GM19043 (cell line): ENCODE results near the gene BPHL.
"Not testable (repeated sequence)": the region's sequence is repeated elsewhere in the genome, so short reads cannot be mapped to it uniquely, and the experiment has no call there.

Experiments used
- ATAC-seq: cut with Tn5 transposase; IDR thresholded peaks from one replicate; pipeline ENCODE4 v1.9.1; 2021; ENCODE audit warnings: low read depth; ENCODE audit not compliant: unreplicated experiment

BPHL gene

DNA sequence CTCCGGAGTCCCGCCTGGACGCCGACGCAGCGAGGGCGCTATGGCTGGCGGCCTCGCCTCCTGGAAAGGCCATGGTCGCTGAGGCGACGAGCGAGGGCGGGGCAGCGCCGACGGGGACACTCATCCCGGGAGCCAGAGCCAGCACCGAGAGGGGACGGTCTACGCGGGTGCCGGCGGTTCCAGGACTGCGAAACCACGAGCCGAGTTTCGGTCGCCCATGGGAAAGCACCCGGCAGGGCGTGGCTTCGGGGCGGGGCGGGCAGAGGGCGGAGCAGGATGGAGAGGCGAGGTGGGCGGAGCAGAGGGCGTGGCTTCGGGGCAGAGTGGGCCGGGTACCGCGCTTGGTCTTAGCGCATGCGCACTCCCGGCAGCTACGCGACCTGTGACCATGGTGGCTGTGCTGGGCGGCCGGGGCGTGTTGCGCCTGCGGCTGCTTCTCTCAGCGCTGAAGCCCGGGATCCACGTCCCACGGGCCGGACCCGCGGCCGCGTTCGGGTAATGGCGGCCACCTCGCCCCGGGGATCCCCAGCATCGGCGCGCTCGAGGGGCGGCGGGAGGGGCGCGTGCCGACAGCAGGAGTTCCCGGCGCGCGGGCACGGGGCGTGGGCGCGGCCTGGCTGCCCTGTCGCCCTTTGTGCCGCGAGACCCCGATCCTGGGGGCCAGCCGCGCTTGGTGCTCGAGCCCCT is at the start of gene BPHL:
Gene BPHL, plus strand, starts transcription at position 359 of the 687 bp plus-strand sequence. Its CDS starts 30 bp downstream, at position 389.
- ATAC-seq = peak; percentile 84

DNA sequence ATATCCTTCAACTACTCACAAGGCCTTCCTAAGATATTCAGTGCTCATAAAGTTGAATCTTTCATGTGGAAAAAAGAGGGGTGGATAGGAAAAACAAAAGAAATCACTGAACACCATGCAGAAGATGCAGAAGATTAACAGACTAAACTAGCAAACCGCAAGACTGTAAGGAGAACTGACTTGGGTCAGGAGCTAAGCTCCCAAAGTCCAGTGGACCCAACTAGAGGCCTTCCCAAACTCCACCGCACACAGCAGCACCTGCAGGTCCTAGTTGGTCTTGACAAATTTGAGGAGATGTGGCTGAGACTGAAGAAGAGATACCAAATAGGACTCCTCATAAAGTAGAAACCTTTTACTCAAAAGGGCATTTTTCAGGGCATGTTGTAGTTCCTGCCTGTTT is 46.9 kb upstream of the BPHL start:
- ATAC-seq = no peak

- no peak for ATAC-seq
Measured at GRCh38 chr6:3072798-3073197, 45.7 kb upstream of the BPHL start.

DNA sequence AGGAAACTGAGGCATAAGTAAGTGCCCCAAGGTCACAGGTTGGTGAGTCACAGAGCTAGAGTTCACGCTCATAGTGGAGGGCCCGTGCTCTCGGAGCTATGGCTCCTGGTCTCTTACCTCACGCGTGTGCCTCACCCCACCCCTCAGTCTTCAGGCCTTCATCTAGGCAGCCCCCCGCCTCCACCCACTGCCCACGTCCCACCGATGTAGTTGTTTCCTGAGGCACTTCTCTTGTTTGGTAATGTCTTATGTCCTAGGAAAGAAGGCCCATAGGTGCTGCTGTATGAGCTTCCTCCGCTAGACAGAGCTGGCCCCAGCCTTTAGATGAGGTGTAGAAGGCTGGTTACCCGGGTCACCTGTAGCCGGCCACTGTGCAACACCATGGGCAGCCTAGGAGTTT is 45.1 kb upstream of the BPHL start:
- ATAC-seq = no peak

DNA sequence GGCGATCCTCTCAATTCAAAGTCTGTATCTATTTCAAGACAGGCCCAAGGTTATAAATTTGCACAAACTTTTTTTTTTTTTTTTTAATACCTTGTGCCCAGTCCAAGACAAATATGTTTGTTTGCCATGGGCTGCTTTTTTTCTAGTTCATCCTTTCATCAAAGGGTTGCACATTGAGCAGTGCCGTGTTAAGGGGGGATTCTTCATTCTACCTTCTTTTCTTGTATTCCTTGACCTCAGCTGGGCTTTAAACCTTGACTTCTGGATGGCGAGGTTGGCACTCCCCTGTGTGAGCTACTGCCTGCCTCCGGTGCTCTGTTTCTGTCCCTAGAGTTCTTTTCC is 42.8 kb upstream of the BPHL start:
- ATAC-seq = no peak

DNA sequence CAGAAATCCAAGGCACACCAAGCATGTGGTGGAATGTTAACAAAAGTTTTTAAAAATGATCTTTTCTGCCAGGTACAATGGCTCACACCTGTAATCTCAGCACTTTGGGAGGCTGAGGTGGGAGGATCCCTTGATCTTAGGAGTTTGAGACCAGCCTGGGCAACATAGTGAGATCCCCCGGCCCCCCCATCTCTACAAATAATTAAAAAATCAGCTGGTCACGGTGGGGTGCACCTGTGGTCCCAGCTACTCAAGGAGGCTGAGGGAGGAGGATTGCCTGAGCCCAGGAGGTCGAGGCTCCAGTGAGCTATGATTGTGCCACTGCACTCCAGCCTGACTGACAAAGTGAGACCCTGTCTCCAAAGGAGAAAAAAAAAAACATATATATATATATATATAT is 42.2 kb upstream of the BPHL start:
- ATAC-seq = no peak

DNA sequence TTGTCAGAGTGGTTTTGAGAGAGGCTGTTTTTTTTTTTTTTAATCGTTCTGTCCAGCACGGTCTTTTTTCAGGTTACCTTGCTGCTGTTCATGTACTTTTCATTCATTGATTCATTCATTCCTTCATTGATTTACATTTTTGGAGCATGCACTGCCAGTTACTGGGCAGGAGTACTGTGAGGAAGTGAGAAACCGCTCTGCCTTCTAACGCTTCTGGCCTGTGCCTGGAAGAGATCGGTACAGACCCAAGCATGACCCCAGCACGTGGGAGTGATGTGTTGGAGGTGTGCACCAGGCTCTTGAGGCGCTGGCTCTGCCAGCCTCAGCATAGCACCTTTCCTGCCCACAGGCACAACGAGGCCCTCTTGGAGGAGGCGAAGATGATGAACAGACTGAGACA is 41.1 kb upstream of the BPHL start:
- no peak for ATAC-seq

- ATAC-seq = not testable (repeated sequence)
Measured at GRCh38 chr6:3078952-3079351, 39.6 kb upstream of the BPHL start.

- no peak for ATAC-seq
Measured at GRCh38 chr6:3079682-3080081, 38.8 kb upstream of the BPHL start.

DNA sequence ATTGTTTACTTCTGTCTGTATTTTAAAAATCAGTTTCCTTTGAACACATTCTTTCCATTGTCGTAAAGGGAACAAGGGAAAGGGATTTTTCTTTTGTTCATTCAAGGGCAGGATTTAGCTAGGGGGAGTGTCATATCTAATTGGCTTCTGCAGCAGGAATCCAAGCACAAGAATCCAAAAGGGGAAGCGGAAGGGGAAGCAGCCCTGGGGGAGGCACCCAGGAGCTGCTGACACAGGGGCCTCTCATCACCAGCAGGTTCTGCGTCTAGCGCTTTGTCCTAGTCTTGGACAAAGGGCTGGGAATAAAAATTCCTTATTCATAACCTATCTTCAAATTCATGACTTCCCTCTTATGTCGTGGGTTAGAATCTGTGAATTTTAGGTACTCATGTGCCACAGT is 36.6 kb upstream of the BPHL start:
- no peak for ATAC-seq

GRCh38 chr6:3085074-3085473 is 33.4 kb upstream of the BPHL start:
- ATAC-seq = no peak

DNA sequence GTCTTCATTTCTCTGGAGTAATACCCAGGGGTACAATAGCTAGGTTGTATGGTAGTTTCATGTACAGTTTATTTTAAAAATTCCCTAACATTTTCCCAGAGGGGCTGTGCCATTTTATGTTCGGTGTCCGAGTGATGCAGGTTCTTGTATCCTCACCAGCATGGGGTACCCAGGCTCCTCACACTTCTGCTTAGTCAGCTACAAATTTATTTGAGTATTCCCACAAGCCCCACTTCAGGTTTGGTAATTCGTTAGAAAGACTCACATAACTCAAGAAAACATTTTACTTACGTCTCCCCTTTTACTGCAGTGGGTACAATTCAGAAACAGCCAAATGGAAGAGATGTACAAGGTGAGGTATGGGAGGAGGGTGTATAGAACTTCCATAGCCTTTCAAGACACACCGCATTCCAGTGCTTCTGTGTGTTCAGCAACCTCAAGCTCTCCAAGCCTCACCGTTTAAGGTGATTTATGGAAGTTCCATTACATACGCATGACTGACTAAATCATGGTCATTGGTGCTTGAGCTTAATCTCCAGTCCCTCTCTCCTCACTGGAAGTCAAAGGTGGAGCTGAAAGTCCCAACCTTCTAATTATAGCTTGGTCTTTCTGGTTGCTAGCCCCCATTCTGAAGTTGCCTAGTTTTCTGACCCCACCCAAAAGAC is 32.1 kb upstream of the BPHL start:
- ATAC-seq = no peak

DNA sequence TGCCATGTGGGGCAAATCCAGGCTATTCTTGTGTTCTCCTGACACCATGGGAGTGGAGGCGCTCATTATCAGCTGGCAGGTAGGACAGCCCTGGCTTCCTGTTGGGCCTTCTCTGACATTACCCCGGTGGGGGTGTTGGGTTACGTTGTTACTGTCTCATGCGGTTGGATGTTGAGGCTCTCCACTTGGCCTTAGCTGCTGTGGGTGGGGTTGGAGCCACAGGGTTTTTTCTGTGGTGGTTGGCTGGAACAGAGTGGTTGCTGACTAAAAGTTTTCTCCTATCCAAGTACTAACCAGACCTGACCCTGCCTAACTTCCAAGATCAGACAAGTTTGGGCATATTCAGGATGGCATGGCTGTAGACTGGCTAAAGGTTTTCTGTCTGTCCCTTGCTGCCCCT is 30.1 kb upstream of the BPHL start:
- no peak for ATAC-seq

GRCh38 chr6:3088968-3089367 is 29.5 kb upstream of the BPHL start:
- ATAC-seq = no peak

DNA sequence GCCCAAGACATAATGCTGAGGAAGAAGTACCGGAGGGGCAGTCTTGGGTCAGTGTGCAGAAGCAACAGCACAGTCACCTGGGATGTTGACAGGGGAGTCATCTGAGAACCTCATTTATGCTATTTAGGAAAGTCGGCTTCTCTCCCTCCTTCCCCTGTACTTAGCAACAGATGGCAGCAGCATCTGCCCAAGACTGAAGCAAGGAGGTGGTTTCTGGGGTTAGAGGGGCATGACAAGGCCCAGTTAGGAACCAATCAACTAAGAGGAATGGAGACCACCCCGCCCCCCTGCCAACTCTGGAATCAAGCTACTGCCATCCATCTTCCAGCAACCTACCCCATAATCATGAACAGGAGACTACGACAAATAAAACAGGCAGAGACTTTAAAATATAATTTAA is 28.5 kb upstream of the BPHL start:
- ATAC-seq = no peak

- ATAC-seq = no peak
Measured at GRCh38 chr6:3094815-3095214, 23.7 kb upstream of the BPHL start.

- no peak for ATAC-seq
Measured at GRCh38 chr6:3102875-3103274, 15.6 kb upstream of the BPHL start.

DNA sequence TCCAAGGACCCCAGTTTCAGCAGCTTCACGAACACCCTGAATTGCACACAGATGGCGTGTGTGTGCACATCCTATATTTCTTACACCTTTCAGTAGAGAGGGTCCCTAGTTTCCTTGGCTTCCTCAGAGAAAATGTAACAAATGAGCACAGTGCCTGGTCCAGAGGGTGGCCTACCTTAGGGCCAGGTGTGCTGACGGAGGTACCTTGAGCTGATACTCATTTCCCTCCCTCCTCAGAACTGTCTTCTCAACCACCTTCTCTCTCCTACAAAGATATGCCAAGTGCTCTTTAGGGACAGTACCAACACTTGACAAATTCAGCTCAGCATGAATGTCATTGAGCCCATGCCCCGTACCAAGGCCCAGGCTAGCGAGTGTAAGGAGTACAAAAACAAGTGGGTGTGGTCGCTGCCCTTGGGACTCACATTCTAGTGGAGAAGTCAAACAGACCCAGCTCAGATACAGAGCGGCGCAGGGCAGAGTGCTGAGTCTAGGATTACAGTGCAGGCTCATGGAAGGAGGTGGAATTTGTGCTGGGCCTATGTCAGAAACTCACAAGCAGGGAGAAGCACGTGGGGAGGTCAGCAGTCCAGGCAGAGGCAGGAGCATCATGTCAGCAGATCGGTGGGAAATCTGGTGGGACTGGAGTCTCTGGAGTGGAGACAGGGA is 9.6 kb upstream of the BPHL start:
- ATAC-seq = no peak

- ATAC-seq = no peak
Measured at GRCh38 chr6:3109761-3110160, 8.8 kb upstream of the BPHL start.

DNA sequence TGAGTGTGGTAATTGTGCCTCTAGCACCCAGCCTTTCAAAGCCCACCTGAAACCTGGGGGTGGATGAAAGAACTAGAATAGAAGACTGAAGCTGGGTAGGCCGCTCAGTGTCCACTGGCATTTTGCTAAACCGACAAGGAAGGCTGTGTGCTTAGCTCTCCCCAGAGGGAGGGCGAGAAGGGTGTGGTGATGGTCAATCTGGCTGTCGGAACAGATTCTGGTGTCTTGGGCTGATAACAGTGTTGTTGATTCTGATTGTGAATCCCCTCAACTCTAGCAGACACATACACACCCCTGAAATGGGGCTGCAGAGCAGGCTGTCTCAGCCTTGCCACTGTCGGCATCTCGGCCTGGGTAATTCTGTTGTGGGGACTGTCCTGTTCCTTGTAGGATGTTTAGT is 4.1 kb upstream of the BPHL start:
- no peak for ATAC-seq

DNA sequence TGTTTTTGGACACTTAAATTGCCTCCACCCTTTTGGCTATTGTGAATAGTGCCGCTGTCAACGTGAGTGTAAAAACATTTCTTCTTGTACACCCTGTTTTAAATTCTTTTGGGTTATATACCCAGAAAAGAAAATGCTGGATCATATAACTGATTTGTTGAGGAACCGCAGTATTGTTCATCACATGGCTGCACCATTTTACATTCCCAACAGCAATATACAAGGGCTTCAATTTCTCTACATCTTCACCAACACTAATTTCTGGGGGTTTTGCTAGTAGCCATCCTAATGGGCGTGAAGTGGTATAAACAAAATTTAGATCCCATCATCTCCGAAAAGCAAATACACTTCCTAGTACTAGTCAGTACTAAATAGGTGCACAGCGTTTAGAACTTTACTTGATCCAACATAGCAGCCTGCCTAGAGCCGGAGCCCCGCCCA is 579 bp upstream of the BPHL start:
- ATAC-seq = no peak
